ENCODE data around the gene PGAP1. TPM values are rescaled to one million over a fixed set of nuclear protein-coding genes. Genes with fewer than 3 reads are reported as not detected.
A peak's percentile ranks its signal among the peaks of the same experiment; 100 is the strongest.

The PGAP1 gene
- total and polyA plus RNA-seq, 9 of the 15 experiments (the other 6 are each of a cell fraction or from before 2014, with no cell fraction given), result 0.08 to 0.73 (median 0.52) TPM

DNA sequence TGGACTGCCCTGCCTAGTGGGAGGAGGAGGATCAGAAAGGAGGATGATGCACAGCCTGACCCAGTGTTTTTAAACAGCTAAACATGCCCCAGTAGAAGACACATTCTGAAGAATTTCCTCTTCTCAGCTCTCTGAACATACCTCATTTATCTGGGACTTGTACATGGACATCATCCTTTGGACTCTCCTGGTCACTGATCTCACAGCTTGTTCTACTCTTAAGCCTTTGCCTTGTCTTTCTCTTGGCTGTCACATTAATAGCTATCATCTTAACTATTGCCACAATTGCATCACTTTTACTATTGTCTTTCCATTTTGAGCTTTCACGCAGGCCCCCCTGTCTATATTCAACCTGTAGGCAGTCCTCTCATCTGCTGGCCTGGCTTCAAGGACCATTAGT is 42.0 kb upstream of the PGAP1 start:
- DNase-seq (ENCODE audit: extremely low read depth in 1 of 4, low spot score in 3 of 4) (no peak), ATAC-seq (no peak), FAIRE-seq (no peak)
- H3K9ac ChIP-seq (ENCODE audit: insufficient read depth in 1 of 2, low read depth in 2 of 2, low read length in 2 of 2), result no peak overlapping the region
- CTCF ChIA-PET (ENCODE audit: low intra/inter-chr PET ratio), result no interaction called here
- H3K79me2 ChIP-seq (ENCODE audit: control insufficient read depth, insufficient read depth, low read length), result no peaks in the 10 kb centered on the region
- H4K20me1 ChIP-seq (replicated peaks; ENCODE audit: control insufficient read depth, insufficient read depth, low read length), result no peaks in the 10 kb centered on the region
- no peaks in the 10 kb centered on the region for H3K9me1 ChIP-seq (ENCODE audit: control insufficient read depth, insufficient read depth, low read length)
- no peak overlapping the region for H2AFZ ChIP-seq (ENCODE audit: low read depth, low read length)
- H3K36me3 ChIP-seq (ENCODE audit: control insufficient read depth, insufficient read depth, low read length), result no peaks in the 10 kb centered on the region
- H3K4me2 ChIP-seq (ENCODE audit: insufficient read depth, low read length), result no peak overlapping the region
- no peaks in the 10 kb centered on the region for H3K9me3 ChIP-seq (replicated peaks; ENCODE audit: control insufficient read depth, insufficient read depth, low read depth, low read length)
- POLR2A ChIA-PET, result no interaction called here
- TF ChIP-seq, protein P1, sequence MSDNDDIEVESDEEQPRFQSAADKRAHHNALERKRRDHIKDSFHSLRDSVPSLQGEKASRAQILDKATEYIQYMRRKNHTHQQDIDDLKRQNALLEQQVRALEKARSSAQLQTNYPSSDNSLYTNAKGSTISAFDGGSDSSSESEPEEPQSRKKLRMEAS (CRISPR knock-in tag; IDR thresholded peaks at IDR 0.05), result no peak
- TF ChIP-seq RBM14 (IDR thresholded peaks at IDR 0.05; ENCODE audit: borderline replicate concordance, insufficient read depth, low read depth, low read length) (no peak), JUNB (CRISPR knock-in tag; conservative IDR thresholded peaks at IDR 0.05) (no peak)
- WGBS (ENCODE audit: insufficient coverage, low coverage, missing lambda C conversion rate), result 0% methylated on average over 1 of the region's 1 CpG
- H3K27me3 ChIP-seq (ENCODE audit: control insufficient read depth in 2 of 2, insufficient read depth in 2 of 2, low read length in 2 of 2), result no peaks in the 10 kb centered on the region
- intact Hi-C loops (cut with micrococcal nuclease), result no loop called here
- H3K4me1 ChIP-seq (replicated peaks in 1 of 2; ENCODE audit: control insufficient read depth in 2 of 2, insufficient read depth in 2 of 2, low read length in 2 of 2), result no peaks in the 10 kb centered on the region
- no peak overlapping the region for H3K27ac ChIP-seq (ENCODE audit: extremely low read depth, low read depth, low read length)
- H3K4me3 ChIP-seq, result no peak overlapping the region
- in situ Hi-C loops (cut with MboI), result no loop called here
- BruUV-seq (replicated peaks), result no TSS peak

- no peak overlapping the region for H3K4me2 ChIP-seq (ENCODE audit: insufficient read depth, low read length)
- H3K4me3 ChIP-seq, result no peak overlapping the region
- H3K9me1 ChIP-seq (ENCODE audit: control insufficient read depth, insufficient read depth, low read length), result no peaks in the 10 kb centered on the region
- H3K27ac ChIP-seq (ENCODE audit: extremely low read depth, low read depth, low read length), result no peak overlapping the region
- ATAC-seq (no peak), FAIRE-seq (no peak), DNase-seq (ENCODE audit: extremely low read depth in 1 of 4, low spot score in 3 of 4) (no peak)
- no peaks in the 10 kb centered on the region for H3K27me3 ChIP-seq (ENCODE audit: control insufficient read depth in 2 of 2, insufficient read depth in 2 of 2, low read length in 2 of 2)
- intact Hi-C loops (cut with micrococcal nuclease), result no loop called here
- WGBS (ENCODE audit: insufficient coverage, low coverage, missing lambda C conversion rate), result 4% methylated on average over 3 of the region's 3 CpGs
- in situ Hi-C loops (cut with MboI), result no loop called here
- H4K20me1 ChIP-seq (replicated peaks; ENCODE audit: control insufficient read depth, insufficient read depth, low read length), result no peaks in the 10 kb centered on the region
- H3K36me3 ChIP-seq (ENCODE audit: control insufficient read depth, insufficient read depth, low read length), result no peaks in the 10 kb centered on the region
- H3K9ac ChIP-seq (ENCODE audit: insufficient read depth in 1 of 2, low read depth in 2 of 2, low read length in 2 of 2), result no peak overlapping the region
- POLR2A ChIA-PET, result no interaction called here
- no peaks in the 10 kb centered on the region for H3K9me3 ChIP-seq (replicated peaks; ENCODE audit: control insufficient read depth, insufficient read depth, low read depth, low read length)
- no peak overlapping the region for H2AFZ ChIP-seq (ENCODE audit: low read depth, low read length)
- CTCF ChIA-PET (ENCODE audit: low intra/inter-chr PET ratio), result no interaction called here
- H3K79me2 ChIP-seq (ENCODE audit: control insufficient read depth, insufficient read depth, low read length), result no peaks in the 10 kb centered on the region
- BruUV-seq (replicated peaks), result no TSS peak
- TF ChIP-seq U2AF2 (optimal IDR thresholded peaks at IDR 0.05; ENCODE audit: low read depth, low read length) (no peak), ZNF224 (CRISPR knock-in tag; IDR thresholded peaks at IDR 0.05) (no peak), ZNF384 (IDR thresholded peaks at IDR 0.05; ENCODE audit: low read depth, low read length) (no peak), ZNF766 (CRISPR knock-in tag; conservative IDR thresholded peaks at IDR 0.05) (peak; percentile 55; the same call in 1 of the 2 replicates), STAT5A (IDR thresholded peaks at IDR 0.05; ENCODE audit: borderline replicate concordance, low read length) (no peak)
- H3K4me1 ChIP-seq (replicated peaks in 1 of 2; ENCODE audit: control insufficient read depth in 2 of 2, insufficient read depth in 2 of 2, low read length in 2 of 2), result no peaks in the 10 kb centered on the region
Measured at GRCh38 chr2:196967775-196968174, 41.3 kb upstream of the PGAP1 start.
